Measurements from ENCODE around the gene NAALADL2. TPM values are rescaled to one million over a fixed set of nuclear protein-coding genes. Genes with fewer than 3 reads are reported as not detected.

NAALADL2 gene
- total RNA-seq, 1 experiment from 2014 or later, result 1.9 TPM

GRCh38 chr3:175585898-175586297 lies 726.8 kb downstream of the NAALADL2 start:
- Histone ChIP-seq H3K4me2 (ENCODE audit: low read length) (peak overlapping the region; percentile 54), H3K4me3 (ENCODE audit: low read length) (no peak overlapping the region)

GRCh38 chr3:175590745-175591144 lies 731.6 kb downstream of the NAALADL2 start:
- no TSS peak for BruUV-seq (replicated peaks)
- no peak for ATAC-seq
- no peak for DNase-seq
- Histone ChIP-seq H3K4me3 (ENCODE audit: low read length) (no peak overlapping the region), H3K27me3 (ENCODE audit: low read length) (no peaks in the 10 kb centered on the region), H3F3A (ENCODE audit: low read length, unreplicated experiment) (peaks cover 4% of the 10 kb centered on the region), H3K4me2 (ENCODE audit: low read length) (no peak overlapping the region), H3K27ac (ENCODE audit: low read length) (no peak overlapping the region), H2AFZ (ENCODE audit: low read length) (no peak overlapping the region), H3K9me3 (ENCODE audit: low read length) (no peaks in the 10 kb centered on the region), H3K9ac (ENCODE audit: low read length) (no peak overlapping the region), H3K36me3 (ENCODE audit: low read depth, low read length) (no peaks in the 10 kb centered on the region), H3K9me2 (replicated peaks; ENCODE audit: low read length) (no peaks in the 10 kb centered on the region), H4K20me1 (ENCODE audit: low read length) (no peaks in the 10 kb centered on the region), H3K4me1 (ENCODE audit: insufficient read depth, low read length) (peaks cover 7% of the 10 kb centered on the region), H3K79me2 (ENCODE audit: low read length) (no peaks in the 10 kb centered on the region)
- POLR2A ChIA-PET (ENCODE audit: unreplicated experiment), result no interaction called here
- intact Hi-C loops (cut with micrococcal nuclease), result no loop called here
- no peak for TF ChIP-seq CTCF (conservative IDR thresholded peaks at IDR 0.05; ENCODE audit: low read depth, low read length)
- TF ChIP-seq EZH2phosphoT487 (IDR thresholded peaks at IDR 0.05; ENCODE audit: borderline replicate concordance, low read length), result no peak
- TF ChIP-seq EZH2 (IDR thresholded peaks at IDR 0.05; ENCODE audit: low read length, unreplicated experiment), result no peak
- CTCF ChIA-PET, result no interaction called here

More at GRCh38 chr3:175585898-175586297, 726.8 kb downstream of the NAALADL2 start:
- 0 out of 2 replicates have a peak overlapping the region, but pooled peaks have one; percentile 9 for H2AFZ ChIP-seq (ENCODE audit: low read length)
- peak overlapping the region; percentile 42 for H3K27ac ChIP-seq (ENCODE audit: low read length)
- CTCF ChIA-PET, result interaction anchor here (0.7 kb wide), 1 partner anchor 73 kb away, joined by 4 read pairs; no protein-coding TSS in a partner anchor
- no peaks in the 10 kb centered on the region for H3K36me3 ChIP-seq (ENCODE audit: low read depth, low read length)
- no peaks in the 10 kb centered on the region for H3K27me3 ChIP-seq (ENCODE audit: low read length)
- H3K9ac ChIP-seq (ENCODE audit: low read length), result no peak overlapping the region
- peaks cover 13% of the 10 kb centered on the region for H3K4me1 ChIP-seq (ENCODE audit: insufficient read depth, low read length)
- POLR2A ChIA-PET (ENCODE audit: unreplicated experiment), result no interaction called here
- ATAC-seq, result peak; percentile 98
- H3K9me2 ChIP-seq (replicated peaks; ENCODE audit: low read length), result no peaks in the 10 kb centered on the region
- peak; percentile 87 for DNase-seq
- BruUV-seq (replicated peaks), result no TSS peak
- intact Hi-C loops (cut with micrococcal nuclease), result no loop called here
- TF ChIP-seq CTCF (conservative IDR thresholded peaks at IDR 0.05; ENCODE audit: low read depth, low read length) (no peak), EZH2phosphoT487 (IDR thresholded peaks at IDR 0.05; ENCODE audit: borderline replicate concordance, low read length) (no peak), EZH2 (IDR thresholded peaks at IDR 0.05; ENCODE audit: low read length, unreplicated experiment) (no peak)
- no peaks in the 10 kb centered on the region for H4K20me1 ChIP-seq (ENCODE audit: low read length)
- H3K79me2 ChIP-seq (ENCODE audit: low read length), result no peaks in the 10 kb centered on the region
- H3F3A ChIP-seq (ENCODE audit: low read length, unreplicated experiment), result peaks cover 4% of the 10 kb centered on the region
- H3K9me3 ChIP-seq (ENCODE audit: low read length), result no peaks in the 10 kb centered on the region

GRCh38 chr3:175591375-175591774 lies 732.2 kb downstream of the NAALADL2 start:
- no peaks in the 10 kb centered on the region for H3K36me3 ChIP-seq (ENCODE audit: low read depth, low read length)
- DNase-seq (no peak), ATAC-seq (no peak)
- H3K79me2 ChIP-seq (ENCODE audit: low read length), result no peaks in the 10 kb centered on the region
- H2AFZ ChIP-seq (ENCODE audit: low read length), result no peak overlapping the region
- CTCF ChIA-PET, result no interaction called here
- no peak overlapping the region for H3K9ac ChIP-seq (ENCODE audit: low read length)
- POLR2A ChIA-PET (ENCODE audit: unreplicated experiment), result no interaction called here
- H3F3A ChIP-seq (ENCODE audit: low read length, unreplicated experiment), result no peaks in the 10 kb centered on the region
- no peaks in the 10 kb centered on the region for H3K9me3 ChIP-seq (ENCODE audit: low read length)
- BruUV-seq (replicated peaks), result no TSS peak
- peaks cover under 1% of the 10 kb centered on the region for H3K4me1 ChIP-seq (ENCODE audit: insufficient read depth, low read length)
- TF ChIP-seq EZH2 (IDR thresholded peaks at IDR 0.05; ENCODE audit: low read length, unreplicated experiment), result no peak
- no peak for TF ChIP-seq EZH2phosphoT487 (IDR thresholded peaks at IDR 0.05; ENCODE audit: borderline replicate concordance, low read length)
- TF ChIP-seq CTCF (conservative IDR thresholded peaks at IDR 0.05; ENCODE audit: low read depth, low read length), result no peak
- no peak overlapping the region for H3K27ac ChIP-seq (ENCODE audit: low read length)
- no peaks in the 10 kb centered on the region for H3K9me2 ChIP-seq (replicated peaks; ENCODE audit: low read length)
- no peaks in the 10 kb centered on the region for H4K20me1 ChIP-seq (ENCODE audit: low read length)
- H3K27me3 ChIP-seq (ENCODE audit: low read length), result no peaks in the 10 kb centered on the region
- intact Hi-C loops (cut with micrococcal nuclease), result no loop called here
- H3K4me3 ChIP-seq (ENCODE audit: low read length), result no peak overlapping the region
- H3K4me2 ChIP-seq (ENCODE audit: low read length), result no peak overlapping the region
